ENCODE measurements around the gene PTPN3.
A peak's percentile ranks its signal among the peaks of the same experiment; 100 is the strongest.

The PTPN3 gene

DNA sequence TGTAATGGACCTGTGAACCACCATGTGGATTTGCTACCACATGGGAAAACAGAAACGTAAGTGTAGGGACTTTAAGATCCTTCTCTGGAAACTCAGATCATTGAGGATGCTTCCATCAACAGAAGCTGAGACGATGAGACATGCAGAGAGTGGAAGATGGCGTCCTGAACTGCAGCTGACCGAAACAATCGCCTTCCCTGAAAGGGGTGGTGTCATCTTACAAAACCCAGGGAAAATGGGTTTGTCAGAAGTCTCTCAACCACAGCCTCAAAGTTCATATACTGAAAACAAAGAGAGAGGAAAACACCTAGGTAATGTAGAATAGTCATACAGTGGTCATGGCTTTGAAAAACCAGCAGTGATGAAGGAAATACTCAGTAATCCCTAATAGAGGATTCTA lies 6.6 kb upstream of the PTPN3 start:
- no peak for DNase-seq

DNA sequence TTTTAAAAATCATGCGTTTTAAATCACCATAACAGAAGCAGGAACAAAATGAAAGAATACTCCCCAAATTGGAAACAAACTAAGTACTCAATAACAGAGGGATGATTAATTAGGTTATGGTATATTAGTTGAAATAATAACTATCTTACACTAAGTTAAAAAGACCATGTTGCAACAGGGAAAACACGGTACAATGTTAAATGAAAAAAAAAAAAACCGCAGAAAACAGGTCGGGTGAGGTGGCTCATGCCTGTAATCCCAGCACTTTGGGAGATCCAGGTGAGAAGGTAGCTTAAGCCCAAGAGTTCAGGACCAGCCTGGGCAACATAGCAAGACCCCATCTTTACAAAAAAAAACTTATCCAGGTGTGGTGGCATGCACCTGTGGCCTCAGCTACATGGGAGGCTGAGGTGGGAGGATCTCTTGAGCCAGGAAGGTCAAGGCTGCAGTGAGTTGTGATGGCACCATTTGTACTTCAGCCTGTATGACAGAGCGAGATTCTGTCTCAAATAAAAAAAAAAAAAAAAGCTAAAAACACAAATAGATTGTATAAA lies 2.4 kb upstream of the PTPN3 start:
- no peak for DNase-seq

DNA sequence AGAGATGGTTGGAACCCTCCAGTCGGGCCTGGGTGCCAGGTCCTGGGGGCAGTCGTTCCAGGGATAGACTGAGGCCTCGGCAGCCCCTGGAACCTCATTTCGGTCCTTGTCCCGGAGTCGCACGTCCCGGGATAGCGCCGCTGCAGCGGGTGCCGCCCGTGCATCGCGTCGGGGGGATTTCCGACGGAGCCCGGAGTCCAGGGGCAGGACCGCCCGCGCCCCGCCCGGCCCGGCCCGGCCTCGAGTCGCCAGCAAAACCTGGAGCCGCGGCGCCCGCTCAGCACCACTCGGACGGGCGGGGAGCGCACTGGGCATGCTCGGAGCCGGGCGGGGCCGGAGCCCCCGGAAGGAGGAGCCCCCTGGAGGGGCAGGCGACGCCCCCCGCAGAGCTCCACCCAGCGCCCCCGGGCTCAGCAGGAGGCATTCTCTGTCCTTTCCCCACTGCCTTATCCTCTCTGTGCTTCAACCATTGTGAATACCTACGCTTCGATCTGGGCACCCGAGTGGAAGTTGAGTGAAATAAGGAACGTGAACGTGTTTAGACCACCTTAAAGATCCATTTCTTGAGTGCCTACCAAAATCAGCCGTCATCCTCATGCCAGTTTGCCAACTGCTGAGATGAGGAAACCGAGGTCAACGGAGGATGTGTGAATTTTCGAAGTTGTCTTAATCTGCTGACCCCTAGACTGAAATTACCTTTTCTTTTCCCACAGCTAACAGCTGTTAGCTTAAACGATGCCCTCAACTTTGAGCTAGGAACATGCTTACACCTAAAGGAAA lies 1.7 kb upstream of the PTPN3 start:
- DNase-seq: peak; percentile 3

DNA sequence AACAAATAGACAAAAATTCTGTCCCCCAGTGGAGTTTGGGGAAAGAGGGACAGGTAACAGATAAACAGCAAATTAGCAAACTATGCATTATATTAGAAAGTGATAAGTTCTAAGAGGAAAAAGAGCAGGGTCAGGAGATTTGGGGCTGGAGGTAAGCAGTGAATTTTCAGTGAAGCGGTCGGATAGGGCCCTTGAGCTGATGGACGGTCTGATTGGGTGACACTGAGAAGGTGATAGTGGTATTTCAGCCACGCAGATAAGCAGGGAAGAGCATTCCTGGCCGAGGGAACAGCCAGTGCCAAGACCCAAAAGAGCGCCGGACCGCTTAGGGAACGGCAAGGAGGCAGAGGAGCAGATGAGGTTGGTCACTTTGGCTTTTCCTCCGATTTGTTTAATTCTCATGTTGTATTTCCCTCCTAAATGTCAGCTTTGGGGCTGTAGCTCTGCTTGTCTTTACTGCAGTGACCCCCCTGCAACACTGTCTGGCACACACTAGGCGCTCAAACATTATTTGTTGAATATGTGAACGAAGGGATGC lies 1.1 kb upstream of the PTPN3 start:
- no peak for DNase-seq

DNA sequence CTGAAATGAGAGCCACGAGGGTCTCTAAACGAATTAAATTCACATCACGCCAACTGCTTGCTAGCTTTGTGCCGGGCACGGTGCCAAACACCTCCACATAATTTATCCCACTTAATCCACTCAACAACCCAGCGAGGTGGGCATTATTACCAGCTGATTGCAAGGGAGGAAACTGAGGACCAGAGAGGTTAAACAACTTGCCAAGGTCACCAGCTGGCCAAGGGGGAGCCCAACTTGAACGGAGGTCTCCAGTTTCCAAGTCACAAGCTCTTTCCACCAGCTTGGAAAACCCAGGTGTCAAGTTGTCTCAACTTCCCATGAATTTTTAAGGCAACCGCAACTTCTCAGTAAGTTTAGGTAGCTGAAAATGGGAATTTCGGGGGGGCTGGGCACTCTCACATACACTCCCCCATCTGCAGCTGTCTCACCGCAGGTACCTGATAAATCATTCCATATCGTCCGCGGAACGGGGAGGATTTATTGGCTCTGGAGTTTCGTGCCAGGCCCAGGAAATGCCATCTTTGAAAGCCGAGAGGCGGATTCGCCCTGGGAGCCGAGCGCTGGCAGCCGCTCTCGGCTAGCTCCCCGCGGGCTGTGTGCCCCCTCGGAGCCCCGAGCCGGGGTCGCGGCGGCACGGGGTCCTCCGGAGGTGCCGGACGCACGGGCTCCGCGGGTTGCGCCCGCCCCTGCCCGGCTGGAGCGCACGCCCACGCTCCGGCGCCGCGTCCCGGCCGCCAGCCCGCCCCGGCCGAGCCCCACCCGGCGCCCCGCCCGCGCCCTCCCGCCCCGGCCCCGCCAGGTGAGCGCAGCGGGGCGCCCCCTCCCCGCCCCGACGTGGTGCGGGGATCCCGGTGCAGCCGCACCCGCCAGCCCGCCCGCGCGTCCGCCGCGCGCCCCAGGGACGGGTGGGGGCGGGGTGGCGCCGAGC lies 617 bp downstream of the PTPN3 start:
- DNase-seq: no peak

DNA sequence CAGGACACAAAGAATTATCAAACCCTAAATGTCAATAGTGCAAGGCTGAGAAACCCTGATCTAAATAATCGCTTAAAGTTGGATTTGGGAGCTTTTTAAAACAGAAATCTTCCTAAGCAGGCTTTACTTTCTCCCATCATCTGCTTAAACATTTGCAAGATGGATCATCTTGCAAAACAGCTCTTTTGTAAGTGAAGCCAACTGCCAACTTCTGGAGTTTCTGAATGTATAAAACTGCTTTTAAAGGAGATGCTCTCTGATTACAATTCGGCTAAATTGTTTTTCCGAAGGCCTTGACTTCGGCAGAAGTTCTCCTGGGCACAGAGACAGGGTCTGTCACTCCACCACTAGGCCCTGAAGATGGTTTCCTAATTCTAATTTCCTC lies 1.3 kb downstream of the PTPN3 start:
- no peak for DNase-seq

DNA sequence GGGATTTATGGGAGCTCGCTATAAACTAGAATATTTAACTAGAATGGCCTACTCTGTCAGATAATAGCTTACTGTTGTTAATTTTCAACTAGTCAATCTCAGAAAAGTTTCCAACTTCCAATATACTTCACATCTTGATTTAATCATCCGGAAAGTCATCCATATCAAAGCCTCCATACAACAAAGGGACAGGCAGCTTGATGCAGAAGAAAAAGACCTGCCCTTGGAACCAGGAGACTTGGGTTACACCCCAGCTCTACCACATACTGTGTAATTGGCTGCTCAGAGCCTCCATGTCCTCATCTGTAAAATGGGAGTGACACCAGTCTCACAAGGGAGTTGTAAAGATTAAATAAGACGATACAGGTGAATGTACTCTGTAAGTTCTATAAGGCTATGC lies 1.9 kb downstream of the PTPN3 start:
- DNase-seq: no peak

DNA sequence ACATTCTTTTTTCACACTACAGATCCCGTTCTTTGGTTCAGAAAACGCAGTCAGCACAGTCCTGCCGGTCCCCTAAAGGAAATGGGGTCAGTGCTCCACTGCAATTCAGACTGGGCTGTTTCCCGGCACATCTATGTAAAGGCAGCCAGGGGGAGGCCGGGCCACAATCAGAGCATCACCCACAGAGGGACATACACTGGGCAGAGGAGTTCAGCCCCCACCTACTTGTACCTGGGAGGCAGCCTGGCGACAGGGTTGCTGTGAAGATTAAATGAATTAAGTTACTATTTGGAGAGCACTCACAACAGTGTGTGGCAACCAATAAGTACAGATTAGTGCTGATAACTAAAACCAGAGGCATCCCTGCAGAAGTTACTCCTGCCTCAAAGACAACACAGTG lies 4.5 kb downstream of the PTPN3 start:
- DNase-seq: no peak

DNA sequence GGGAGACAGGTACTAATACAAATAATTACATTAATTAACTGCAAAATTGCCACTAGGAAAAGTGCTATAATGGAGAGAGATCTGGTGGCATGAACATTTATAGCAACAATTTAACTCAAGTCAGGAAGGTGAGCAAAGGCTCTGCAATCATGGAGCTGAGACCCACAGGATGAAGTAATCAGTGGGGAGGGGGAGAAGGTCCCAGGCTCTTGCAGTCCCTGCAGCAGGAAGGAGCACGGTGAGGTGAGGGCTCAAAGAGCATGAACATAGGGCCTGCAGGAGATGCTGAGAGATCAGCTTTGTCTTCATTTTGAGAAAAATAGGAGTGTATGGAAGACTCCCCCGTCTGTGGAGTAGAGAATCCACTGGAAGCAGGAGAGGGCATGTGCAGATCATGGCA lies 6.5 kb downstream of the PTPN3 start:
- DNase-seq: no peak

DNA sequence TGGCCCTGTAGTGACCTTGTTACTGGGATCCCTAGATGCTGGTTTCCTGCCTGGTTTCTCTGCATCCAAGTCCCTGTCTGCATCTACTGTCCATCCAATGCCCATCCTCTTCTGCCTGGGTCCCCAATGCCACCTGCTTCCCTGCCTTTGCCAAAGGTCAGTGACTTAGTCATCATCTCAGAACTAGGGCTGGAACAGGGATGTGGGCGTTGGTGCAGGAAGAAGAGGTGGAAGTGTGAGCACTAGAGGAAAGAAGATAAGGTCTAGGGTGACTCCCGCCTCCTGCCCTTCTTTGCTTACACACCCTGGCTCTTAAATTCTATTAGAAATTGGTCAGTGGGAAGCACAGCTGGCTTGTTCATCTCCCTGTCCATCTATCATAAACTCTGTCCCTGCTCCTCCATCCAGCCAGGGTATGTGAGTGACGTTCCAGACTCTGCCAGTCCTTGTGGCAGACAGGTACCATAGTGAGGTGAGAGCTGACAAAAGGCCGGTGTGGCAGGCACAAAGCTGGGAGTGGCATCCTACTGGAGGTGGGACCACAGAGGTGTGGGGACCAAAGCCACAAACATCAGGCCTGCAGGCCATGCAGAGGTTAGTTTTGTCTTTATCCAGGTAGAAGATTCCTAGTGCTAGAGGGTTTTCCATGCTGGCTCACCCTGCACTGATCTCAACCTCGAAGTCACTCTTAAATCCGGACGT lies 9.2 kb downstream of the PTPN3 start:
- DNase-seq: no peak

DNA sequence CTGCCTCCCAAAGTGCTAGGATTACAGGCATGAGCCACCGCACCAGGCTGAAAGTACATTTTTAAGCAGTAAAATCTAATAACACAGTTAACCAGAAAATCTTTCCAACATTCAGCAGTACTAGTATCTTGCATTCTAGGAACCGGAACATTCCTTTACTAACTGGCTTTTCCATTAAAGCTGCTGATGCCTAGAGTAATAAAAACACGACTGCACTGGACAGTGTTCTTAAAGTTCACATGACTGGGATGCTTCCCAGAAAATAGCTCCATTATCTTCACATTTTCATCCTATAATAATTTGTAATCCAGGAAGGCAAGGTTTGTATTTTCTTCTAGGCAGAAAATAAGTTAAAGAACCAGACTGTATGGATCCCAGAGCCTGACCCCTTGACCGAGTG lies 9.8 kb downstream of the PTPN3 start:
- no peak for DNase-seq

DNA sequence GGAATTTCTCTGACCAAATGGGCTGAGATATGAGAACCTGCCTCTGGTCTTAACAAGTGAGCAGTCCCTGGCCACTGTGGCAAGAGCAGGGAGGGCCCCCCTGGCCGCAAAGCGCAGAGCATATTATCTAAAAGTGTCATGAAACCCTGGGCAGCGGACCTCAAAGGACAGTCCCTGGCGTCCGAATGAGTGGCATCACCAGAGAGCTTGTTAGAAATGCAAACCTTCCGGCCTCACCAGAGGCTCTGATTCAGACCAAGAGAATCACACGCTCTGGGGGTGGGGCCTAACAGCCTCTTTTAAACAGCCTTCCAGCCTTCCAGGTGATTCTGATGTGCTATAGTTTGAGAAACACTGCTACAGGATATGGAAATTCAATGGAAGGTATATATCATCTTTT lies 10.9 kb downstream of the PTPN3 start:
- no peak for DNase-seq

DNA sequence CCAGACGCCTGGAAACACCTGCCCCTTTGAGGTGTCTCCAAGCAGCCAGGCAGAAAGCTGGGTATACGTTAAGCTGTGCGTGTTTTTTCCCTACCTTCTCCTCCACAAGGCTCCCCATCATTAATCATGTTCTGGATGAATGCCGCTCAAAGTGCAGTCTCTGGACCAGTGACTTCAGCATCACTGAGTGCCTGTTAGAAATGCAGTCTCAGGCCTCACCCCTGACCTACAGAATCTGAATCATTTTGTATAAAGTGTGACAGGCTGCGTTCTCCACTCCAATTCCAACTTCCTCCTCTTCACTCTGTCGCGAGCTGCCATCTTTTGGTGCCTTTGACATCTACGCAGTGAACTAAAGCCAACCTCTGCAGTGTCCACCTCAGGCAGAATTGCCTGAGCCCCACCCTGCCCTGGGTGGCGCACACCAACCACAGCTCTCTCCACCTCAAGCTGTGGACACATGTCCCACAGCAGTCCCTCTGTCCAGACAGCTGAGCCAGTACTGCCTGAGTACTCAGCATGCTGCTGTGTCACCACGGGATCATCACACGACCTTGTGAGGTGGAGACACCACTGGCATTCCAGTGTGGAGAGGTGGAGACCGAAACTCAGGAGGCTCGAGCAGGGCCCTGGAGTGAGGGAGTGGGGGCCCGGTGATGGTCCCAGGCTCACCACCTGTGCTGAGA lies 14.2 kb downstream of the PTPN3 start:
- DNase-seq: no peak

DNA sequence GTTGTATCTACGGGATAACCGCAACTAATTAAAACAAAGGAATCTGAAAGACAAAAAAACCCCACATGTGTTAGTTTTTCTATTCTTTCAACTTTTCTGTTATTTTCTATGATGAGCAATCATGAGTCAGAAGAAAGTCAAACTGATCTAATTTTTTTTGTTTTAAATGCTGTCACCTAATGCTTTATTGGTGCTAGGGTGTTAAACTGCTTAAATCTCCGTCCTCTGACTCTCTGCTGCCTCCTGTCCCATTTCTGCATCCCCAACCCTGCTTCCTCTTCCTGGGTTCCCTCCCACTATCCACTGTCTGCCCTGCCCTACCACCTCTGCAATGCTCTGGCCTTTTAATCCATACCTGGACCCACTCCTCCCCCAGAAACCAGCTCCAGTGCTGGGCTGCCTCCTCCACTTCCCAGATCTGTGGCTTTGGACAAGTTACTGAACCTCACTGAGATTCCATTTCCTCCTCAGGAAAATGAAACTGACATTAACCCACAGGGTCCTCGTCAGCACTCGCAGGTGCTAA lies 15.7 kb downstream of the PTPN3 start:
- DNase-seq: no peak

DNA sequence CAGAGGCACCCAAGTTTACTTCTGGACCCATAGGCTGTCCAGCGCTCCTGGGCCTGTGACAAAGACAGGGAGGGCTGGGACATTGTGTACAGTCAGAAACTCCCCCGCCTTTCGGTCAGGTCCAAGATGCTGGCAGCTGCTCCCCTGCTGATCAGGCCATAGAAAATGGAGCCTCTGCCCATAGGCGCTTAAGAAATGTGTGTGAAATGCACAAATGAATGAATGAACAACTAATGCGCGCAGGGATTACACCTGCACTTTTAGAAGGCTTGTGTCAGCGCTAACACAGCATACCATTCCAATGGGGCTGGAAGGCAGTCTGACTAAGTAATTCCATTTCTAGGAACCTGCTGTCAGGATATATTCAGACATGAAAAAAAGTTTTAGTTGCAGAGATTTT lies 16.3 kb downstream of the PTPN3 start:
- DNase-seq: no peak

DNA sequence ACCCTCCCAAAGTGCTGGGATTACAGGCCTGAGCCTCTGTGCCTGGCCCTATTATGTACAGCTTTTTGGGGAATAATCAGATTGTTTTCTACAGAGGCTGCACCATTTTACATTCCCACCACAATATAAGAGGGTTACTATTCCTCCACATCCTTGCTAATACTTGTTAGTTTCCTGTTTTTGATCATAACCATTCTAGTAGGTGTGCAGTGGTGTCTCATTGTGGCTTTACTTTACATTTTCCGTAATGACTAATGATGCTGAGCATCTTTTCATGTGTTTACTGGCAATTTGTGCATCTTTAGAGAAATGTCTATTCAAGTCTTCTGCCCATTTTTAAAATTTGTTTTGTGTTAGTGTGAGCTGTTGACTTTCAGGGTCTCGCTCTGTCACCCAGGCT lies 18.3 kb downstream of the PTPN3 start:
- no peak for DNase-seq

DNA sequence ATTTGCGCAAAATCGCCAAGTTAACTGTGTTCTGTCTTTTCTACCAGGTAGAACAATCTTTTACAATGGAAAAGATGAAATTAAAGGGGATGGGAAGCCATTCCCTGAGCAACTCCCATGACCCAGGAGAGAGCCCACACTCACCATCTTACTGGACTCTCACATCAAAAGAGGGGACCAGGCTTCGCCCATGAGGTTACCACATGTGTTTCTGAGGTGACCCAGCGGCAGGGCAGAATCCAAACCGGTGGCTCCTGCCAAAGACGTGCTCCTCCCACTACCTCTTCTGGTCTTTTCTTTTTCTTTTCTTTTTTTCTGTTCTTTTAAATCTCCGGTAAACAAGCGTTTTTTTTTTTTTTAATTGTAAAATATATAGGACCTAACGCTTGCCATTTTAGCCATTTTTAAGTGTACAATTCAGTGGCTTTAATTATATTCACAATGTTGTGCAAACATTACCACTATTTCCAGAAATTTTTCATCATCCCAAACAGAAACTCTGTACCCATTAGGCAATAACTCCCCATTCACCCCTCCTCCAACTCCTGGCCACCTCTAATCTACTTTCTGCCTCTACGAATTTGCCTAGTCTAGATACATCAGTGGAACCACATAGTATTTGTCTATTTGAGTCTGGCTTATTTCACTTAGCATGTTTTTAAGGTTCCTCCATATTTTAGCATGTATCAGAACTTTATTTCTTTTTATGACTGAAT lies 19.3 kb downstream of the PTPN3 start:
- DNase-seq: no peak

DNA sequence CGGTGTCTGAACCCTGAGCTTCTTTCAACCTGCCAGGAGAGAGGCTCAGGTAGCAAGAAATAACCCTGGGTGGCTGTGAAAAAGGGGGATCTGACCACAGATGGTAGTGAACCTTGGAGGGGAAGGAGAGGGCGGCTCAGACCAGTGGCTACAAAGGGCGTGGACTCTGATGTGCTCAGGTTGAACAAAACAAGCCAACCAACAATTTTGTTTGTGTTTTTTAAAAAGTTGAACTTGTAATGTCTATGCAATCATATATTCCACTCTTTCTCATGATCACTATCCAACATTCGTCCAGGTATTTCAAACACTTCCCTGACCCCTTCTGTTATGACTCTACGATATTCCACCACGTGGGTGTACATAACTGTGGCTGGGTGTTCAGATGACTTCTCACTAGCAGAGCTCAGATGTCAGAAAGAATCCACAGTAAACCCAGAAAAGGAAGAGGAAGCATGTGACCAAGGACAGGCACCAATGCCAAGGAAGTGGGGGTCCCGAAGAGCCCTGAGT lies 20.0 kb downstream of the PTPN3 start:
- no peak for DNase-seq

DNA sequence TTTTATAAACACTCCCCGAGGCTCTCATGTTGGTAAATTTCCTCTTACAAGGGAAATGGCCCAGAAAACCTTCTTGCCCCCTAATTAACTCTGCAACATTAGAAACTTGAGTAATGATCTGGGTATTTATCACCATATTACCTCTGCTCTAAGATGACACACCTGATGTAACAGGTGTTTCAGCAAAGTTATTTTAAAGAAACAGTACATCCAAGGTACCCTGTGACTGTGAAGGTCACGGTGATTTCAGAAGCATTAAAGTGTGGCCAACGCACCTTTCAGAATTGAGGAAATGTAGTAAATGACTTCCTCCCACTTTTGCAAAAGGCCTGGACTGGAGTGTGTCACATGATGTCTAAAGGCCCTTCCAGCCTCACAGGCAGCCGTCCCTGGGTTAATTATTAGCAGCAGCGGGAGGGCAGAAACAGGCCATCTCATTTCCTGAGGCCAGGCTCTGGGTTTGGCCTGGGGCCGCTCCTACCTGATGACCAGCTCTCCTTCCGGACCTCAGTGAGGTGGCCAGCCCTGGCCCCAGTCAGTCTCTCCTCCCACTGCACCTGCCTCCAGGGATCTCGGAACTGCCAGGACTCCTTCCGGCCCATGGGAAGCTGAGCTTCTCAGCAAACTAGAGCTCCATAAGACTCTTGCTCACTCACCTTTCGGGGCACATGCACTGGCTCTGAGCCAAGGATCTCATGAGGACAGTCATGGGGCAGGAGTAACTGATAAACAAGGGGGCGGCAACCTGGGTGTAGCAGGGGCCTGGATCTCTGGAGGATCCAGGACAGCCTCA lies 20.7 kb downstream of the PTPN3 start:
- no peak for DNase-seq

DNA sequence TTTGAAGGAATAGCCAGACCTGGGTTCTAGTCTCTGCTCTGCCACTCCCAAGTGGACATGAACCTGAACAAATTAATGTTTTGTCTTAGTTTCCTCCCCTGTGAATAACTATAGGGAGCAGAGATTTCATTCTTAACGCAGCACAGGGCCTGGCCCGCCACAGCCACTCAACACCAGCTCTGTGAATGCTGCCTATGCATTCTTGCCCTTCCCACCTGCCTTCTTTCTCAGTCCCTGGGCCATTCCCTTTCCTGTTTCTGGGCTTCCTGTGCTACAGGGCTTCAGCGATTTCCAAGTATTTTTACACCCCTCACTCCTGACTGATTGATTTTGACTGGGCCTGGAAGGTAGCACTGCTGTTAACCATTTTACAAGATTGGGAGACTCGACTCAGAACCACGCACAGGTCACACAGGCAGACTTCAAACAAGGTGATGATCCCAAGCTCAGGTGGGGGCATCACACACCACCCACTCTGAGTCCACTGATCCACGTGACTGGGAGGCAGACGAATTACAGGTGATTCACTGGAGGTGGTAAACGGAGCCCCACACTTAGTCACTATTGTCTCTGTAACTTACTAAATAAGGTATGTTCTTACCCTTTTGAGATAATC lies 21.4 kb downstream of the PTPN3 start:
- DNase-seq: no peak

Measured in NCI-H1436 (cell line).